OCI-LY7 (cell line): ENCODE measurements around the gene RAD9B. TPM values are rescaled to one million over a fixed set of nuclear protein-coding genes. Genes with fewer than 3 reads are reported as not detected.
A peak's percentile ranks its signal among the peaks of the same experiment; 100 is the strongest.

Source experiments
- BruUV-seq: library from RNA; stranded (reverse); fragments of 400-500 nt; replicated peaks from 2 replicates; lab custom pipeline; 2021; lab: Mats Ljungman, UMichigan
- CTCF ChIA-PET: fragments of 300-600 bp; sonication (Branson Sonifier 250); formaldehyde crosslinking; loops from one replicate; lab custom pipeline; 2022; ENCODE audit warnings: antibody characterized with exemption; ENCODE audit not compliant: unreplicated experiment; lab: Charles Lee
- POLR2A ChIA-PET: fragments of 300-600 bp; sonication (Branson Sonifier 250); formaldehyde crosslinking; loops from one replicate; lab custom pipeline; 2022; ENCODE audit warnings: antibody characterized with exemption; lab: Charles Lee
- DNase-seq: peaks from one replicate; pipeline ENCODE4 v3.0.0-alpha.2; 2015; ENCODE audit warnings: low spot score
- H2AFZ ChIP-seq: fragments of 200-600 bp; sonication (generic), shearing (Covaris generic); 2 replicates; pipeline ENCODE4 v1.6.1; 2014; ENCODE audit warnings: mild to moderate bottlenecking, antibody characterized with exemption, low read length, moderate library complexity
- H3K27ac ChIP-seq: fragments of 200-600 bp; sonication (generic); 2 replicates; pipeline ENCODE4 v1.5.1; 2014; ENCODE audit warnings: mixed run types, low read depth, mild to moderate bottlenecking, moderate library complexity, low read length, inconsistent platforms; ENCODE audit not compliant: poor library complexity, severe bottlenecking
- H3K36me3 ChIP-seq: fragments of 200-600 bp; sonication (generic); 2 replicates; pipeline ENCODE4 v1.6.1; 2014; ENCODE audit warnings: mild to moderate bottlenecking, antibody characterized with exemption, low read length, moderate library complexity, mixed read lengths; ENCODE audit not compliant: insufficient read depth
- H3K4me1 ChIP-seq: fragments of 200-600 bp; sonication (generic); 2 replicates; pipeline ENCODE4 v1.5.1; 2014; ENCODE audit warnings: mild to moderate bottlenecking, low read length; ENCODE audit not compliant: insufficient read depth, poor library complexity, severe bottlenecking
- H3K4me2 ChIP-seq: fragments of 200-600 bp; sonication (generic); 2 replicates; pipeline ENCODE4 v1.6.1; 2014; ENCODE audit warnings: mild to moderate bottlenecking, low read length
- H3K4me3 ChIP-seq: fragments of 200-600 bp; sonication (generic); 2 replicates; pipeline ENCODE4 v1.5.1; 2014; ENCODE audit warnings: mild to moderate bottlenecking, low read depth, low read length; ENCODE audit not compliant: poor library complexity, severe bottlenecking
- H3K79me2 ChIP-seq: fragments of 200-600 bp; sonication (generic); 2 replicates; pipeline ENCODE4 v1.6.1; 2016; ENCODE audit warnings: low read depth, mild to moderate bottlenecking, low read length, moderate library complexity, mixed read lengths; ENCODE audit not compliant: insufficient read depth
- H3K9me2 ChIP-seq: fragments of 200-600 bp; sonication (generic); 2 replicates; pipeline ENCODE4 v1.6.1; 2016; ENCODE audit warnings: mild to moderate bottlenecking, low read length, mixed read lengths; ENCODE audit not compliant: insufficient read depth
- H3K9me3 ChIP-seq: fragments of 200-600 bp; sonication (generic); 2 replicates; pipeline ENCODE4 v1.6.1; 2014; ENCODE audit warnings: mild to moderate bottlenecking, mixed run types, low read length, mixed read lengths
- H4K20me1 ChIP-seq: fragments of 200-600 bp; sonication (generic); 2 replicates; pipeline ENCODE4 v1.6.1; 2014; ENCODE audit warnings: mild to moderate bottlenecking, antibody characterized with exemption, low read length, moderate library complexity, mixed read lengths; ENCODE audit not compliant: insufficient read depth
- CTCF ChIP-seq: fragments of 200-600 bp; sonication (generic); conservative IDR thresholded peaks from 2 replicates; pipeline ENCODE4 v1.5.1; 2014; ENCODE audit warnings: mild to moderate bottlenecking, antibody characterized with exemption, low read length, moderate library complexity, mixed read lengths
- EZH2phosphoT487 ChIP-seq: fragments of 200-600 bp; sonication (generic); IDR thresholded peaks from 2 replicates; pipeline ENCODE4 v1.6.1; 2018; ENCODE audit warnings: low read depth, borderline replicate concordance, mild to moderate bottlenecking, mixed run types, antibody characterized with exemption, low read length, moderate library complexity, mixed read lengths
- intact Hi-C: fragments of 100-400 bp; cut with micrococcal nuclease; formaldehyde crosslinking; loops from one replicate; pipeline ENCODE4 v1.10.0; 2022; ENCODE audit not compliant: unreplicated experiment
- total RNA-seq, 2 experiments: library from RNA; depleted of rRNA in 1 of 2; stranded (reverse); fragments of >200 nt in 1 of 2; shearing (Covaris generic) in 1 of 2; gene quantifications; 2 replicates each; pipeline ENCODE4 v1.2.3, GENCODE V29; 2014 to 2022

RAD9B gene
- total RNA-seq, 2 experiments from 2014 or later, result 0.76 to 3.0 TPM

GRCh38 chr12:110498984-110499706 lies 3.0 kb upstream of the RAD9B start:
- TF ChIP-seq CTCF (no peak), EZH2phosphoT487 (no peak)
- no peaks in the 10 kb centered on the region for H3K9me3 ChIP-seq
- H3K4me3 ChIP-seq, result peak overlapping the region; percentile 1
- peaks cover 53% of the 10 kb centered on the region for H3K36me3 ChIP-seq
- CTCF ChIA-PET, result no interaction called here
- H3K79me2 ChIP-seq, result peaks cover 53% of the 10 kb centered on the region
- intact Hi-C loops, result no loop called here
- peaks cover 29% of the 10 kb centered on the region for H3K4me1 ChIP-seq
- no TSS peak for BruUV-seq
- POLR2A ChIA-PET, result interaction anchor here (0.7 to 2.3 kb wide), 4 partner anchors 10 to 1778 kb away, joined by 3 to 11 read pairs (median 4); partner anchors contain the start of genes FAM216A and GPN3
- peak overlapping the region; percentile 67 for H3K4me2 ChIP-seq
- H3K27ac ChIP-seq, result no peak overlapping the region
- H4K20me1 ChIP-seq, result peaks cover 6% of the 10 kb centered on the region; the same call in 1 of the 2 replicates
- H3K9me2 ChIP-seq, result no peaks in the 10 kb centered on the region
- no peak overlapping the region for H2AFZ ChIP-seq
- DNase-seq, result no peak

- peak overlapping the region; percentile 67 for H3K4me2 ChIP-seq
- H3K9me3 ChIP-seq, result no peaks in the 10 kb centered on the region
- CTCF ChIA-PET, result no interaction called here
- H3K9me2 ChIP-seq, result no peaks in the 10 kb centered on the region
- peaks cover 31% of the 10 kb centered on the region for H3K36me3 ChIP-seq
- intact Hi-C loops, result no loop called here
- peak overlapping the region; percentile 19; the same call in 1 of the 2 replicates for H2AFZ ChIP-seq
- peaks cover 2% of the 10 kb centered on the region; the same call in 1 of the 2 replicates for H4K20me1 ChIP-seq
- peak; percentile 46 for DNase-seq
- POLR2A ChIA-PET, result interaction anchor here (1.0 to 2.3 kb wide), 4 partner anchors 33 to 51 kb away, joined by 3 to 11 read pairs (median 8); partner anchors contain the start of genes ARPC3, FAM216A and GPN3
- H3K4me3 ChIP-seq, result peak overlapping the region; percentile 93
- H3K79me2 ChIP-seq, result peaks cover 50% of the 10 kb centered on the region
- no TSS peak for BruUV-seq
- peaks cover 29% of the 10 kb centered on the region for H3K4me1 ChIP-seq
- TF ChIP-seq EZH2phosphoT487 (no peak), CTCF (0 out of 2 replicates have a peak, but pooled peaks have one; percentile 22)
- H3K27ac ChIP-seq, result peak overlapping the region; percentile 72
These were observed 756 bp upstream of the RAD9B start for GRCh38 chr12:110501399-110501751.

- Histone ChIP-seq H3K36me3 (peaks cover 14% of the 10 kb centered on the region; the same call in 1 of the 2 replicates), H4K20me1 (no peaks in the 10 kb centered on the region), H3K27ac (no peak overlapping the region), H3K9me2 (no peaks in the 10 kb centered on the region), H3K9me3 (no peaks in the 10 kb centered on the region), H3K4me2 (no peak overlapping the region), H3K4me1 (peaks cover 29% of the 10 kb centered on the region), H3K79me2 (peaks cover 33% of the 10 kb centered on the region), H2AFZ (0 out of 2 replicates have a peak overlapping the region, but pooled peaks have one; percentile 16), H3K4me3 (no peak overlapping the region)
- DNase-seq, result no peak
- no TSS peak for BruUV-seq
- no peak for TF ChIP-seq EZH2phosphoT487
- no peak for TF ChIP-seq CTCF
- ChIA-PET POLR2A (interaction anchor here (0.5 to 1.3 kb wide), 7 partner anchors 11 to 453 kb away, joined by 3 to 4 read pairs (median 3); no protein-coding TSS in a partner anchor), CTCF (interaction anchor here (0.6 to 1.0 kb wide), 2 partner anchors 10 to 35 kb away, joined by 3 to 4 read pairs; partner anchors contain the start of gene FAM216A)
- intact Hi-C loops, result loop anchor here (2.0 kb wide), 1 partner anchor 53 kb away; the partner anchor contains the start of gene ARPC3
These were observed 1.3 kb downstream of the RAD9B start for GRCh38 chr12:110503432-110503831.
